Mammary epithelial cell (primary cell): Measurements from ENCODE around the gene KRT35.

ENCODE experiments used
- EZH2 ChIP-seq: IDR thresholded peaks from 2 replicates; pipeline ENCODE4 v1.6.1; 2012; ENCODE audit warnings: low read length, inconsistent platforms, borderline replicate concordance
- TF ChIP-seq, protein P1 (sequence below), 2 donors: IDR thresholded peaks in 1 of 2; conservative IDR thresholded peaks in 1 of 2; 2 replicates each; pipeline ENCODE4 v1.5.1; 2011 to 2012; ENCODE audit warnings: inconsistent platforms in 2 of 2, low read length in 2 of 2, mild to moderate bottlenecking in 2 of 2, control low read depth in 1 of 2, low read depth in 1 of 2; ENCODE audit not compliant: insufficient read depth in 1 of 2; ENCODE audit errors: extremely low read depth in 1 of 2

- no peak for TF ChIP-seq EZH2
- TF ChIP-seq, protein P1, sequence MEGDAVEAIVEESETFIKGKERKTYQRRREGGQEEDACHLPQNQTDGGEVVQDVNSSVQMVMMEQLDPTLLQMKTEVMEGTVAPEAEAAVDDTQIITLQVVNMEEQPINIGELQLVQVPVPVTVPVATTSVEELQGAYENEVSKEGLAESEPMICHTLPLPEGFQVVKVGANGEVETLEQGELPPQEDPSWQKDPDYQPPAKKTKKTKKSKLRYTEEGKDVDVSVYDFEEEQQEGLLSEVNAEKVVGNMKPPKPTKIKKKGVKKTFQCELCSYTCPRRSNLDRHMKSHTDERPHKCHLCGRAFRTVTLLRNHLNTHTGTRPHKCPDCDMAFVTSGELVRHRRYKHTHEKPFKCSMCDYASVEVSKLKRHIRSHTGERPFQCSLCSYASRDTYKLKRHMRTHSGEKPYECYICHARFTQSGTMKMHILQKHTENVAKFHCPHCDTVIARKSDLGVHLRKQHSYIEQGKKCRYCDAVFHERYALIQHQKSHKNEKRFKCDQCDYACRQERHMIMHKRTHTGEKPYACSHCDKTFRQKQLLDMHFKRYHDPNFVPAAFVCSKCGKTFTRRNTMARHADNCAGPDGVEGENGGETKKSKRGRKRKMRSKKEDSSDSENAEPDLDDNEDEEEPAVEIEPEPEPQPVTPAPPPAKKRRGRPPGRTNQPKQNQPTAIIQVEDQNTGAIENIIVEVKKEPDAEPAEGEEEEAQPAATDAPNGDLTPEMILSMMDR (conservative IDR thresholded peaks at IDR 0.05 in 1 of 2, IDR thresholded peaks at IDR 0.05 in 1 of 2; ENCODE audit: extremely low read depth in 1 of 2, insufficient read depth in 1 of 2, low read depth in 1 of 2, low read length in 2 of 2), result no peak
Observed at GRCh38 chr17:41446806-41447205, 34.1 kb downstream of the KRT35 start.
